ENCODE results near the gene VAMP5. TPM values are rescaled to one million over a fixed set of nuclear protein-coding genes. Genes with fewer than 3 reads are reported as not detected.
A peak's percentile ranks its signal among the peaks of the same experiment; 100 is the strongest.
"Not testable (repeated sequence)": the region's sequence is repeated elsewhere in the genome, so short reads cannot be mapped to it uniquely, and the experiment has no call there.

VAMP5 gene
- total RNA-seq, 4 donors from 2014 or later, result 6.1 to 45.6 (median 17.0) TPM

DNA sequence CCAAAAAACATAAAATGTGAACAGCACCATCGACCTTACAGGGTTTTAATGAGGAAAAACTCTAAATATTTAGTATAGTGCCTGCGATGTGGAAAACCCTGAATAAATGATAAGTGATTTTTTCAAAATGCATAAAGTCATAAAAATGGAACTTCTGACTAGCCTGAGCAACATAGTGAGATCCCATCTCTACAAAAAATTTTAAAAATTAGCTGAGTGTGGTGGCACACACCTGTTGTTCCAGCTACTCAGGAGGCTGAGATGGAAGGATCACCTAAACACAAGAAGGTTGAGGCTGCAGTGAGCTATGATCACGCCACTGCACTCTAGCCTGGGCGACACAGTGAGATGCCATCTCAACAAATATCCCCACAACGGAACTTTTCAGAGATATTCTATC is 27.1 kb upstream of the VAMP5 start:
- no peak for TF ChIP-seq POLR2A (IDR thresholded peaks at IDR 0.05)
- TF ChIP-seq, protein P1, sequence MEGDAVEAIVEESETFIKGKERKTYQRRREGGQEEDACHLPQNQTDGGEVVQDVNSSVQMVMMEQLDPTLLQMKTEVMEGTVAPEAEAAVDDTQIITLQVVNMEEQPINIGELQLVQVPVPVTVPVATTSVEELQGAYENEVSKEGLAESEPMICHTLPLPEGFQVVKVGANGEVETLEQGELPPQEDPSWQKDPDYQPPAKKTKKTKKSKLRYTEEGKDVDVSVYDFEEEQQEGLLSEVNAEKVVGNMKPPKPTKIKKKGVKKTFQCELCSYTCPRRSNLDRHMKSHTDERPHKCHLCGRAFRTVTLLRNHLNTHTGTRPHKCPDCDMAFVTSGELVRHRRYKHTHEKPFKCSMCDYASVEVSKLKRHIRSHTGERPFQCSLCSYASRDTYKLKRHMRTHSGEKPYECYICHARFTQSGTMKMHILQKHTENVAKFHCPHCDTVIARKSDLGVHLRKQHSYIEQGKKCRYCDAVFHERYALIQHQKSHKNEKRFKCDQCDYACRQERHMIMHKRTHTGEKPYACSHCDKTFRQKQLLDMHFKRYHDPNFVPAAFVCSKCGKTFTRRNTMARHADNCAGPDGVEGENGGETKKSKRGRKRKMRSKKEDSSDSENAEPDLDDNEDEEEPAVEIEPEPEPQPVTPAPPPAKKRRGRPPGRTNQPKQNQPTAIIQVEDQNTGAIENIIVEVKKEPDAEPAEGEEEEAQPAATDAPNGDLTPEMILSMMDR (IDR thresholded peaks at IDR 0.05), result no peak
- no peak overlapping the region for H3K27ac ChIP-seq
- H3K4me3 ChIP-seq, result no peak overlapping the region
- 94 to 95% methylated on average over 5 of the region's 5 CpGs for WGBS, 2 donors
- peaks cover 21 to 73% (median 31%) of the 10 kb centered on the region in 3 donors for H3K36me3 ChIP-seq
- H3K4me1 ChIP-seq, result peaks cover 15 to 30% (median 16%) of the 10 kb centered on the region in 3 donors
- DNase-seq, result no peak
- no peaks in the 10 kb centered on the region for H3K9me3 ChIP-seq
- H3K27me3 ChIP-seq, result no peaks in the 10 kb centered on the region
- intact Hi-C loops (cut with DNase I), result no loop called here

DNA sequence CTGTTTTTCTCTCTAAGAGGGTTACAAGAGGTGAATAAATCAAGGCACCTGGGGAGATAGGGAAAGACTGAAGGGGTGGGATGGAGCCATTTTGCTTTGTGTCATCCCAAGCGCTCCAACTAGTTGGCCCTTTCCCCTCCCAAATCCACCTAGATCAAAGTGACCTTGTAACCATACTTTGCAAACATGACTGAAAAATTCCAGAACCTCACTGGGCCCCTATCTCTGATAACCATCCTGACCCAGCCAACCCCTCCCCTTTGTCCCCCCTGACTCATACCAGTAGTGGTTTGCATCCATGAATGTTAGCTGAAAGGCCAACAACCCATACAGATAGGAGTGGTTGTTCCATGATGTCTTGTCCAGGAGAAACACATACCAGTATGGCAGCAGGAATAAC is 26.1 kb upstream of the VAMP5 start:
- Histone ChIP-seq H3K36me3 (peaks cover 13 to 62% (median 23%) of the 10 kb centered on the region in 3 donors), H3K4me3 (no peak overlapping the region), H3K9me3 (no peaks in the 10 kb centered on the region), H3K4me1 (peaks cover 16 to 29% (median 16%) of the 10 kb centered on the region in 3 donors), H3K27me3 (no peaks in the 10 kb centered on the region), H3K27ac (no peak overlapping the region)
- no peak for TF ChIP-seq POLR2A (IDR thresholded peaks at IDR 0.05)
- TF ChIP-seq, protein P1 (IDR thresholded peaks at IDR 0.05), result no peak
- DNase-seq, result no peak
- WGBS, 2 donors, result 93 to 100% methylated on average over 1 of the region's 1 CpG
- intact Hi-C loops (cut with DNase I), result no loop called here

DNA sequence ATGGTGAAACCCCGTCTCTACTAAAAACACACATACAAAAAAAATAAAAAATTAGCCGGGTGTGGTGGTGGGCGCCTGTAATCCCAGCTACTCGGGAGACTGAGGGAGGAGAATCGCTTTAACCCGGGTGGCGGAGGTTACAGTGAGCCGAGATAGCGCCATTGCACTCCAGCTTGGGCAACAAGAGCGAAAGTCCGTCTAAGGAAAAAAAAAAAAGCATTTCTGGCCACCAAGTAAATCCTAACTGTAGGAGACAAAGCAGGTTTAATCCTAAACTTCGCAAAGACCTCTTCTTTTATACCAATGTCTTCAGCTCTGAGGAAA is 23.9 kb upstream of the VAMP5 start:
- H3K27me3 ChIP-seq; H3K9me3 ChIP-seq; intact Hi-C loops (cut with DNase I); DNase-seq: not testable (repeated sequence)
- peaks cover 16 to 29% (median 16%) of the 10 kb centered on the region in 3 donors for H3K4me1 ChIP-seq
- H3K36me3 ChIP-seq, result peaks cover 5 to 40% (median 8%) of the 10 kb centered on the region in 3 donors
- 75 to 77% methylated on average over 11 to 12 of the region's 12 CpGs for WGBS, 2 donors
- peak overlapping the region in 3 of 4 donors; percentile 83 to 91 (median 89) for H3K27ac ChIP-seq
- H3K4me3 ChIP-seq, result peak overlapping the region in 3 of 4 donors; percentile 72 to 91 (median 84)

DNA sequence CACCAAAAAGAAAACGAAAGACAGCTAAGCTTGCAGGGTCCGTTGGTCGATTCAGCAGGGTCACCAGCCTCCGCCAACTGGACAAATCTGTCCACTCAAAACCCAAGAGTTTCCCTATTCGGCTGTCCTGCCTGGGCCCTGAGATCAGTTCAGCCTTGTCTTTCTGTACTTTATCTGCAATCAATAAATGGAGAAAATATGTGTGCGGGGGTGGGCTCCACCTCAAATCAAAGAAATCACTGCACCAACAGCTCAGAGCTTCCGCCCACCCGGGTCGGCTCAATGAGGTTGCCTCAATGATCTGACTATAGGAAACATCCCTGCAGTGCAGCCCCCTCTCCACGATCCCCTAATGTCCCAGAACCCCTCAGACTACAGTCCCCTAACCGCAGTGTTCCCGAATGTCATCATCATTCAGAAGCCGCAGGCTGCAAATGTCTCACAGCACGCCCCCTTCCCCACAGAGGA is 23.4 kb upstream of the VAMP5 start:
- TF ChIP-seq, protein P1 (IDR thresholded peaks at IDR 0.05), result no peak
- TF ChIP-seq POLR2A (IDR thresholded peaks at IDR 0.05), result no peak
- peaks cover 5 to 36% (median 8%) of the 10 kb centered on the region in 3 donors for H3K36me3 ChIP-seq
- H3K4me1 ChIP-seq, result peaks cover 16 to 29% (median 16%) of the 10 kb centered on the region in 3 donors
- H3K27me3 ChIP-seq, result no peaks in the 10 kb centered on the region
- 3 to 7% methylated on average over 9 to 11 of the region's 14 CpGs for WGBS, 2 donors
- peak overlapping the region; percentile 57 to 91 (median 78) for H3K4me3 ChIP-seq
- H3K27ac ChIP-seq, result peak overlapping the region; percentile 83 to 91 (median 90)
- H3K9me3 ChIP-seq, result no peaks in the 10 kb centered on the region
- no peak for DNase-seq
- intact Hi-C loops (cut with DNase I), result no loop called here

DNA sequence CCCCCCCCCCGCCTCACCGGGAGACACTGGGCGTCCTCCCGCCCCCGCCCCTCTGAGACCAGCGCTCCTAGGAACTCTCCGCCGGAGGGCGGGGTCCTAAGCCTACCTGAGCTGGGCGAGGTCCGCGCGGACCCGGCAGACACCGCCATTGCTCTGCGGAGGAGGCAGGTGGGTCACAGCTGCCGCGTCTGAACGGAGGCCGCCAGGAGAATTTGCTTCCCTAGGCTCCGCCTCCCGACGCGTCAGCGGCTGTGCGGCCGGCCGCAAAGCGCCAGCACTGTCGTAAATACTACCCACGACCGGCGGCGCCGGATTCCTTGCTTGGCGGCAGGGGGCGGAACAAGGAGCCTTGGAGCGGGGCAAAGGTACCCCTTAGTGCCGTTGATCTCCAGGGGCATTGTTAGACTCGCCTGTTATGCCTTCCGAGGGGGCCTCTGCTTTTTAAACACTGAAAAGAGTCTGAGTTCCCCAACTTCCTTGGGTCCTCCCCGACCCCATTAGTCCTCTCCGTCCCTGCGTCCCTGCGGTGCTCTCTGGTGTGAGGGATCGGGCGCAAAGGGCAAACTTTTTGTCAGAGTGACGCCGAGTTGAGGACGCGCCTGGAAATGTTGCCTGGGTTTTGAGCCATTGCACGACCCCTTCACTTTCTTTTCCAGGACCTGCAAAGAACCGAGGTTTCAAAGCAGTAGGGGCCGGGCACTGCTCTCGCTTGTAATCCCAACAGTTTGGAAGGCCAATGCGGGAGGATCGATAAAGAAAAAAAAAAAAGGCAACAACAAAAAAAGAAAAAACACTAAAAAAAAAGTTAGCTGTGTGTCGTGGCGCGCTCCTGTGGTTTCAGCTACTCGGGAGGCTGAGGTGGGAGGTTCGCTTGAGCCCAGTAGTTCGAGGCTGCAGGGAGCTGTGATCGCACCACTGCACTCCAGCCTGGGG is 22.7 kb upstream of the VAMP5 start, which contains the start of gene GGCX:
GGCX (minus strand) TSS at position 214 of the 933 bp plus-strand sequence; CDS start at position 149, 65 bp downstream.
- peak in 2 of 4 donors; percentile 63 to 87 for TF ChIP-seq POLR2A (IDR thresholded peaks at IDR 0.05)
- TF ChIP-seq, protein P1 (IDR thresholded peaks at IDR 0.05), result peak in 4 of 6 experiments; percentile 22 to 75 (median 58)
- peak; percentile 70 for DNase-seq
- intact Hi-C loops (cut with DNase I), result no loop called here
- 6 to 10% methylated on average over 12 to 31 of the region's 64 CpGs for WGBS, 2 donors
- Histone ChIP-seq H3K4me3 (peak within 1 kb of the TSS; percentile 57 to 91 (median 78)), H3K36me3 (peaks cover 5 to 29% (median 8%) of the 10 kb centered on the region in 3 donors), H3K4me1 (peaks cover 16 to 29% (median 16%) of the 10 kb centered on the region in 3 donors), H3K27me3 (no peaks in the 10 kb centered on the region), H3K9me3 (no peaks in the 10 kb centered on the region), H3K27ac (peak within 1 kb of the TSS; percentile 83 to 91 (median 90))
